Medulla oblongata (tissue), 1 donor: Measurements from ENCODE around the gene SLBP.
A peak's percentile ranks its signal among the peaks of the same experiment; 100 is the strongest.

Source experiments
- DNase-seq: peaks from one replicate; pipeline ENCODE4 v3.0.0-alpha.2; 2015; ENCODE audit errors: extremely low spot score

SLBP gene

GRCh38 chr4:1712216-1713002, at the start of gene SLBP:
Gene SLBP (minus strand): TSS chr4:1712319. CDS start chr4:1712188, 131 bp downstream.
- DNase-seq = peak; percentile 87

GRCh38 chr4:1761130-1761689, 49.1 kb upstream of the SLBP start:
- DNase-seq = no peak

DNA sequence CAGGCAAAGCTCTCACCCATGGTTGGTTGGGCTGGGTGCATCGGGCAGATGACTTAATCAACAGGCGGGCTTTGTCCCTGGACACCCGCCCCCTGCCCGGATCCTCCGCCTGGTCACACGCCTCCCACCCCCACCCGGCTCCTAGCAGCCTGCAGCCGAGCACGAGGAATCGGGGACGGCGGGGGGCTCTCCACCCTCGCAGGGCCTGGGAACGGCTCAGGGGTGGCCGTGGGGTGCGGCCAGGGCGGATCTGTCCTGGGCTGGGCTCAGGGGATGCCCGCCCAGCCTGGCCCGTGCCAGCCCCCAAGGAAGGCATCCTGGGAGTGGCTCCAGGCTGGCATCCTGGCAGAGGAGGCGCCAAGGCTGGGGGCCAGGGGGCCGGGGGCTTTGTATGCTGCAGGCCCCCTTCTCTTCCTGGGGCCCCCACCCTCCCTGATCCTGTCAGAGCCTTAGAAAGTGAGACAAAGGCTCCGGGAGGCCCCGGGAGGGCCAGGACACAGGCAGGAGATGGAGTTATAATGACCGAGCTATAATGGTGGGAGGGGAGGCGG, 48.5 kb upstream of the SLBP start:
- DNase-seq = no peak

- DNase-seq = no peak
Observed at GRCh38 chr4:1759818-1760223, 47.7 kb upstream of the SLBP start.

- DNase-seq = no peak
Observed at GRCh38 chr4:1759170-1759817, 47.2 kb upstream of the SLBP start.

DNA sequence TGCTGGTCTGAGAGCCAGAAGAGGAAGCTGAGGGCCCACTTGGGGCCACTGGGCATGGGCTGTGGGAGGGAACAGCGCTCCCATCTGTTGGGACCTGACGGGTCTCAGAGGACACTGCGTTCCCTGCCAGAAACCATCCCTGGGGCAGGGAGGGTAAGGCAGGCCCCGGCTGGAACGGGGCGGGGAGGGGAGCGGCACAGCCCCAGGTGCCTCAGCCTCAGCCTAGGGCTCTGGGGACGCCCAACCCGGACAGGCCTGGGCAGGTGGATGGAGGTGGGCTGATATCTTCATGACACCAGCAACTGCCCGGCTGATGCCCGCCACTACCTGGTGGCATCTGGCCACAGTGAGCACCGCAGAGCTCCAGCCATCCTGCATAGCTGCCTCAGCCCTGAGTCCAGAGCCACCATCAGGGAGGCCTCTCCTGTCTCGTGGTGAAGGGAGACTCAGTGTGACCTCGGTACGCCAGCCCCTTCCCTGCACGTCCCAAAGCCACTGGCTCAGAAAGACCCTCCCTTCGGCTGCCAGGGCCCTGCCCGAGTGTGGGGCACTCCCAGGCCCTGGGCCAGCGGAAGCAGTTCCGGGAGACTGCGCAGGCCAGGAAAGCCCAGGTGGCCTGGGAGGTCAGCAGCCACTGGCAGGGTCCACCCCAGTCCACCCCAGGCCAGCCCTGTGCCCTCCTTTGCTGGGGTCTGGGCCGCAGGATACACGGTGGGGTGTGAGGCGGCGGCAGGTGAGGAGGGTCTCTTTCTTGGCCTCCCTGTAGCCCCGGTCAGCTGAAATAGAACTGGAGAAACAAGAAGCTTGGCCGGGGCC, 46.4 kb upstream of the SLBP start:
- DNase-seq = no peak

- DNase-seq = no peak
Observed at GRCh38 chr4:1757836-1758235, 45.7 kb upstream of the SLBP start.

DNA sequence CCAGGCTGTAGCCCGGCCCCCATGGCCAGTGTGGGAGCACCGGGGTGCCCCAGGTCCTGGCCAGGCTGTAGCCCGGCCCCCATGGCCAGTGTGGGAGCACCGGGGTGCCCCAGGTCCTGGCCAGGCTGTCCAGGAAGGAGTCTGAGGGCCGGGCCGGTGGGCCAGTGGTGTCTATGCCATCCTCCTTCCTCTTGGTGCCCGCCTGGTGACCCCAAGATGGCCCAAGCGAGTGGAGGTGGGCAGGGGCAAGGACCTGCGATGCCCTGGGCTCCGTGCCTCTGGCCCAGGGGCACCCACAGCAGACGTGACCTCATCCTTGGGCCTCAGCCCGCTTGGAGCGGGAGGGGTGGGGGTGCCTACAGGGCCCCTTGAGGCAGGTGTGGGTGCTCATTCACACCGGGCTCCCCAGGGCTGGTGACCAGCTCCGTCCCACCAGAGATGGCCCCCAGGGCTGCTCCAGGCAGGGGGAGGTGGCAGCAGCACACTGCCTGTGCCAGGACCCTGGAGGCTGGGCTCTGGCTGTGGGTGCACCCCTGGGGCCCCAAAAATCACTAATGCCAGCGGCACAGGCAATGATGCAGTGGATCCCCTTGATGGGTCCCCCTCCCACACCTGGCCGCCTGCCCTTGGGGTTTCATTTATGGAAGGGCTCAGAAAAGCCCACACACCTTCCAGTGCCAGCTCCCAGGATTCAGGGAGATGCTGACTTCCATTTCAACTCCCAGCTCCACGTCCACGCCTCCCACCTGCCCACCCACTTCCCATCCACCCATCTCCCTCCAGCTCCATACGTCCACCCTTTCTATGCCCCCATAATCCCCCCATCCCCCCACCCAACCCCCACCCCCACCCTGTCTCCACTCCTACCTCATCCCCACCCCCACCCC, 45.0 kb upstream of the SLBP start:
- DNase-seq = no peak

DNA sequence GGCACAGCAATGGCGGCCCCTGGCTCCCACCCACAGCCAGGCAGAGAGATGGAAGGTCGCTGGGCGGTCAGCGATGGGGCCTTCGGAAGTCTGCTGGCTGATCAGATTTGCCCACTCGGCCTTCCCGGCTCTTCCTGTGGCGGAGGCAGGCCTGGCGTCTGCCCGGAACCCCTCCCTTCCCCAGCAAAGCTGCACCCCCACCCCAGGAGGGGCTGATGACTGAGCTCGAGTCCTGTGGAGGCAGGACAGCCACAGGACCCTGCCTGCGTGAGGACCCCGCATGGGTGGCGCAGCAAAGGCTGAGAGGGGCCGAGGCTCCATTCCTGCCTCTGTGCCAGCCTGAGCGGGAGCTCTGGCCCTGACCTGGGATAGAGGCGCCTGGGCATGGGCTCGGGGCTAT, 44.0 kb upstream of the SLBP start:
- no peak for DNase-seq

- DNase-seq = no peak
Observed at GRCh38 chr4:1755297-1755696, 43.2 kb upstream of the SLBP start.

GRCh38 chr4:1754336-1754735, 42.2 kb upstream of the SLBP start:
- no peak for DNase-seq

DNA sequence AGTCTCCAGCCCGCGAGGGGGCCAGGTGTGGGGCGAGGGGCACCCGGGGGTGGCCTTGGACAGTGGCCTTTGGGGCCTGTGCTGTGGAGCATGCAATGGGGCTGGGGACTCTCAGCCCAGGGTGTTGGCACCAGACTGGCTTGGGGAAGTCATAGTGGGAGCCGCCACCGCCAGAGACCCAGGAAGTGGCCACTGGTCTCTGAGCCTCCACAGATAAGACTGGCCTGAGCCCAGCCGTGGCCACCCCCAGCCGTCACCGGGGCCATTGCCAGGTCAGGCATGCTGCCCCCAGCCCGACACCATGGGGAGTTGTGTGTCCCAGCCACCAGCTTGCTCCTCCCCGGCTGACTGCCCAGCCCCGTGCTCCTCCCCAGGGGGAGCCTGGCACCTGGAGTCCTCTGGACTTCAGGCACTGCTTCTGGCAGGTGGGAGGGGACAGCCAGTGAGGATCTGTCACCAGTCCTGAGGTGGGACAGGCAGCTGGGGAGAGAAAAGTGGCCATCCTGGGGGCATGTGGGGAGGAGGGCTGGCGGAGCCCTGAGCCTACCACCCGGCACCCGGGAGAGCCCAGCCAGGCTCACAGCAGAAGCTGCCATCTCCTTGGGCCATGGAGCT, 41.7 kb upstream of the SLBP start:
- no peak for DNase-seq

DNA sequence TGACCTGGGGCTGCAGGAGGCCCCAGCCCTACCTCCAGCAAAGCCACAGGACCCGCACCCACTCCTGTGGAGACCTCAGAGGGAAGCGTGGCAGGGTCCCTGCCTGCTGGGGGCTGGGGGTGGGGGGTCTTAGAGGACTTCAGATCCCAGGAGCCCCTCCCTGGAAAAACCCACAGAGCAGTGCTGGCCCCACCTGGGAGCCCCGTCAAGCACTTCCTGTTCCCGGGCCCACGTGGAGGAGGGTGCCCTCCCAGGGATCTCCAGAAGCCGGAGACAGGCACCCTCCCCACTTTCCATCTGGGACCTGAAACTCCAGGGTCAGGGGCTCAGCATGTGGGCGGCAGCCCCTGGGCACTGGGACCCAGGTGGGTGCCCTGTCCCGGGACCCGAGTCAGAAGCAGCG, 41.2 kb upstream of the SLBP start:
- no peak for DNase-seq

- no peak for DNase-seq
Observed at GRCh38 chr4:1752284-1753041, 40.3 kb upstream of the SLBP start.

DNA sequence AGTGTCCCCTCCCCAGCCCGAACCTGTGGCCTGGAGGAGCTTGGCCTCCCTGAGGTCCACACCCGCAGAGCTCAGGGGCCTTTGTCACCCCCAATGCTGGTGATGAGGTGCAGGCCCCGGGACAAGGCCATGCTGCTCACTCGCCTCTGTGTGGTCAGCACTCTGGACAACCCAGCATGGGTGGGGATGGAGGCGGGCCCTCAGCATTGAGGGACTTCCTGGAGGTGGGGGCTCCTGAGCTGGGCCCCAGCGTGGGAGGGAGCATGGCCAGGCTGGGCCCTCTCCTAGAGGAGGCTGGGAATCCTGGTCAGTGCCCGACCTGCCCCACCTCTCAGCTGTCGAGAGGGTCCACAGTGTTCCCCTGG, 39.8 kb upstream of the SLBP start:
- DNase-seq = no peak

DNA sequence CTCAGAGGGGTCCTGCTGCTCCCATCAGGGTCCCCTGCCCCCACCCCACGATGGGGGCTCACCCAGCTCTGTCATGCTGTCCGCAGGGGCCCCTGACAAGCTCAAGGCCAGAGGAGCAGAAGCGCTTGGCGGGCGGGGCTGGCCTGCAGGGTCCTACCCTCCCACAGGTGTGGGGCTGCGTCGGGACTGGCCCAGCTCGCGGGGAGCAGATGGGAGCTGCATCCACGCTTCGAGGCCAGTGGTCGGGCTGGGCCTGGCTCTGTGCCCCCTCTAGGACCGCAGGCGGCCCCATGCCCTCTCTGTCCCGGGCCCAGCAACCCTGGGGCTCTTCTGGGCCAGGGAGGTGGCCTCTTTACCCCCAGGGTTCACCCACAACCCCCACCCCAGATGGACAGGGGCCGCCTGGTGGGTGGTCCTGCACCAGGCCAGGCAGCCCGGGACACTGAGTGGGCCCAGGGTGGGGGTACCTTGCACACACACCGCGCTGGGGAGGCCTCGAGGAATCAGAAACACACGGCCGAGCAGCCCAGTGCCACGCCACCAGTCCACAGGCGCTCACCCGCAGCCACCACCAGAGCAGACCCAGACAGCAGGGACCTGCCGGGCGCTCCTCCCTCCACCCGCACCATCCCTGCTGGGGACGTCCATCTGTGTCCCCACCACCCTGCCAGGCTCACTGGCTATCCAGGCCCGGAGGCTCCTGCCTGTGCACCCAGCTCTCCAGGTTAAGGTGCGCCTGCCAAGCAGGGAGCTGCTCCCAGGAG, 39.2 kb upstream of the SLBP start:
- DNase-seq = no peak

- DNase-seq = no peak
Observed at GRCh38 chr4:1750381-1751154, 38.4 kb upstream of the SLBP start.

DNA sequence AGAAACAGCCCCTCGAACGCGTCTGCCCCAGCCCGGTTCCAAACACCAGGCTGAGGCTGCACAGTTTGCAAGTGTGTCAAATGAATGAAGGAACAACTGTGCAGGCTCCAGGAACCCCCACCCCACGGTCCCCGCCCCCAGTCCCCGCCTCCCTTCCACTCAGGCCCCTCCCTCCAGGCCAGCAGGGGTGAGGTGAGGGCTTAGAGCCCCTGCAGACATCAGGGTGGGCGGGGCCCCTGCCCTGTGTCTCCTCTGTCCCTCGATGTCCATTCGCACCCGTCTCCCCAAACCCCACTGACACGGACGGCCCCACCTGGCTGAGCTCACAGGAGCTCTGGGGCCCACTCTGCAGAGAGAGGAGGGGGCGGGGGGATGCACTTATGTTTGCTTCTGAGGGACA, 37.7 kb upstream of the SLBP start:
- no peak for DNase-seq
